Right ventricle myocardium inferior (tissue), 1 donor: ENCODE results near the gene TBX20. TPM values are rescaled to one million over a fixed set of nuclear protein-coding genes. Genes with fewer than 3 reads are reported as not detected.
"Not testable (repeated sequence)": the region's sequence is repeated elsewhere in the genome, so short reads cannot be mapped to it uniquely, and the experiment has no call there.

Experiments used
- ATAC-seq: fragments of 200-7000 bp; cut with Tn5 transposase; one replicate; pipeline ENCODE4 v1.9.1; 2020; ENCODE audit warnings: mild to moderate bottlenecking, moderate library complexity
- DNase-seq: peaks from one replicate; pipeline ENCODE4 v3.0.0; 2021; ENCODE audit errors: missing footprints
- intact Hi-C: fragments of 100-400 bp; cut with DNase I; formaldehyde crosslinking; loops from one replicate; pipeline ENCODE4 v1.11.0; 2022
- total RNA-seq: library from RNA; stranded (reverse); fragmentation: NEBNext Ultra II Directional; extraction: Animal tissue kit (Norgen Biotek cat#: 25700); gene quantifications from one replicate; pipeline ENCODE4 v1.2.1, GENCODE V29; 2021
- donor health status: DM: no; HTN: yes; CAD: no; lungs with severe emphysema.

TBX20 gene
- total RNA-seq, 1 donor from 2014 or later: 138 TPM

- peak; percentile 79 for DNase-seq
- ATAC-seq: peak; percentile 91
- intact Hi-C loops: loop anchor here (5.0 kb wide), 2 partner anchors 336 to 351 kb away; no protein-coding TSS in a partner anchor
Observed at GRCh38 chr7:35185908-35186731, 67.8 kb downstream of the TBX20 start.

- intact Hi-C loops: loop anchor here (5.0 kb wide), 2 partner anchors 337 to 352 kb away; no protein-coding TSS in a partner anchor
- ATAC-seq: peak; percentile 18
- not testable (repeated sequence) for DNase-seq
Observed at GRCh38 chr7:35185578-35185907, 68.4 kb downstream of the TBX20 start.

- not testable (repeated sequence) for ATAC-seq, DNase-seq
- intact Hi-C loops: loop anchor here (5.0 kb wide), 2 partner anchors 337 to 352 kb away; no protein-coding TSS in a partner anchor
Observed at GRCh38 chr7:35184961-35185360, 68.9 kb downstream of the TBX20 start.

- intact Hi-C loops, ATAC-seq, DNase-seq: not testable (repeated sequence)
Observed at GRCh38 chr7:35183873-35184503, 69.9 kb downstream of the TBX20 start.

- ATAC-seq, DNase-seq, intact Hi-C loops: not testable (repeated sequence)
Observed at GRCh38 chr7:35180665-35181064, 73.2 kb downstream of the TBX20 start.

GRCh38 chr7:35173176-35173575, 80.7 kb downstream of the TBX20 start:
- intact Hi-C loops, DNase-seq, ATAC-seq: not testable (repeated sequence)

- ATAC-seq, intact Hi-C loops: not testable (repeated sequence)
Observed at GRCh38 chr7:35172131-35172530, 81.8 kb downstream of the TBX20 start.

GRCh38 chr7:35167658-35168057, 86.2 kb downstream of the TBX20 start:
- intact Hi-C loops: not testable (repeated sequence)

More at GRCh38 chr7:35172131-35172530, 81.8 kb downstream of the TBX20 start:
- not testable (repeated sequence) for DNase-seq

GRCh38 chr7:35167158-35167557, 86.7 kb downstream of the TBX20 start:
- DNase-seq, ATAC-seq, intact Hi-C loops: not testable (repeated sequence)

More at GRCh38 chr7:35167658-35168057, 86.2 kb downstream of the TBX20 start:
- ATAC-seq, DNase-seq: not testable (repeated sequence)

GRCh38 chr7:35161059-35161740, 92.7 kb downstream of the TBX20 start:
- intact Hi-C loops, DNase-seq: not testable (repeated sequence)

More at GRCh38 chr7:35161059-35161740, 92.7 kb downstream of the TBX20 start:
- not testable (repeated sequence) for ATAC-seq

Other genes starting within 250 kb of the TBX20 start
- gene DPY19L1, start 216.6 kb downstream of the TBX20 start, total RNA-seq: 24.5 TPM